Umbilical cord (tissue), 2 donors: ENCODE measurements around the gene PKDCC. TPM values are rescaled to one million over a fixed set of nuclear protein-coding genes. Genes with fewer than 3 reads are reported as not detected.
"Not testable (repeated sequence)": the region's sequence is repeated elsewhere in the genome, so short reads cannot be mapped to it uniquely, and the experiment has no call there.

Experiments used
- DNase-seq: peaks from one replicate; pipeline ENCODE4 v3.0.0-alpha.2; 2015; ENCODE audit warnings: low spot score
- total RNA-seq: library from RNA; depleted of rRNA; stranded (reverse); fragments of >200 nt; gene quantifications from one replicate; pipeline ENCODE4 v1.2.3, GENCODE V29; 2014; ENCODE audit warnings: low replicate concordance; ENCODE audit not compliant: insufficient read depth

Gene PKDCC
- total RNA-seq, 1 donor from 2014 or later = 93.2 TPM

GRCh38 chr2:42063431-42064171, 15.8 kb downstream of the PKDCC start:
- DNase-seq = peak; percentile 87

GRCh38 chr2:42064417-42064942, 16.7 kb downstream of the PKDCC start:
- DNase-seq = peak; percentile 77

- DNase-seq = not testable (repeated sequence)
Observed at GRCh38 chr2:42065753-42066152, 17.9 kb downstream of the PKDCC start.

GRCh38 chr2:42067001-42067400, 19.2 kb downstream of the PKDCC start:
- DNase-seq = not testable (repeated sequence)

GRCh38 chr2:42067521-42067920, 19.7 kb downstream of the PKDCC start:
- no peak for DNase-seq

GRCh38 chr2:42068571-42069178, 20.9 kb downstream of the PKDCC start:
- no peak for DNase-seq

GRCh38 chr2:42069568-42069967, 21.7 kb downstream of the PKDCC start:
- DNase-seq = peak; percentile 76

- no peak for DNase-seq
Observed at GRCh38 chr2:42071791-42072190, 24.0 kb downstream of the PKDCC start.

GRCh38 chr2:42072349-42073118, 24.7 kb downstream of the PKDCC start:
- no peak for DNase-seq

- DNase-seq = no peak
Observed at GRCh38 chr2:42073739-42074503, 26.1 kb downstream of the PKDCC start.

- no peak for DNase-seq
Observed at GRCh38 chr2:42074661-42075060, 26.8 kb downstream of the PKDCC start.

GRCh38 chr2:42076357-42077225, 28.8 kb downstream of the PKDCC start:
- DNase-seq = no peak

GRCh38 chr2:42077343-42077742, 29.5 kb downstream of the PKDCC start:
- DNase-seq = no peak

- no peak for DNase-seq
Observed at GRCh38 chr2:42079737-42080287, 32.0 kb downstream of the PKDCC start.

- not testable (repeated sequence) for DNase-seq
Observed at GRCh38 chr2:42081151-42081550, 33.3 kb downstream of the PKDCC start.

GRCh38 chr2:42082016-42082415, 34.2 kb downstream of the PKDCC start:
- DNase-seq = no peak

GRCh38 chr2:42084231-42084671, 36.4 kb downstream of the PKDCC start:
- peak; percentile 50 for DNase-seq

GRCh38 chr2:42085070-42085469, 37.2 kb downstream of the PKDCC start:
- DNase-seq = not testable (repeated sequence)

- no peak for DNase-seq
Observed at GRCh38 chr2:42085706-42086487, 38.1 kb downstream of the PKDCC start.
